AG09309 (cell line): ENCODE measurements around the gene CLEC16A.

ENCODE experiments used
- DNase-seq: peaks from one replicate; pipeline ENCODE4 v3.0.0-alpha.2; 2010; ENCODE audit warnings: low read depth
- H3K4me3 ChIP-seq: 2 replicates; pipeline ENCODE4 v1.5.1; 2011; ENCODE audit warnings: mild to moderate bottlenecking, low read depth, low read length, moderate library complexity; ENCODE audit not compliant: control insufficient read depth
- TF ChIP-seq, protein P1 (sequence below): IDR thresholded peaks from 2 replicates; pipeline ENCODE4 v1.5.1; 2011; ENCODE audit warnings: mild to moderate bottlenecking, low read depth, low read length, inconsistent platforms; ENCODE audit not compliant: insufficient read depth, control insufficient read depth; ENCODE audit errors: missing control alignments

CLEC16A gene

DNA sequence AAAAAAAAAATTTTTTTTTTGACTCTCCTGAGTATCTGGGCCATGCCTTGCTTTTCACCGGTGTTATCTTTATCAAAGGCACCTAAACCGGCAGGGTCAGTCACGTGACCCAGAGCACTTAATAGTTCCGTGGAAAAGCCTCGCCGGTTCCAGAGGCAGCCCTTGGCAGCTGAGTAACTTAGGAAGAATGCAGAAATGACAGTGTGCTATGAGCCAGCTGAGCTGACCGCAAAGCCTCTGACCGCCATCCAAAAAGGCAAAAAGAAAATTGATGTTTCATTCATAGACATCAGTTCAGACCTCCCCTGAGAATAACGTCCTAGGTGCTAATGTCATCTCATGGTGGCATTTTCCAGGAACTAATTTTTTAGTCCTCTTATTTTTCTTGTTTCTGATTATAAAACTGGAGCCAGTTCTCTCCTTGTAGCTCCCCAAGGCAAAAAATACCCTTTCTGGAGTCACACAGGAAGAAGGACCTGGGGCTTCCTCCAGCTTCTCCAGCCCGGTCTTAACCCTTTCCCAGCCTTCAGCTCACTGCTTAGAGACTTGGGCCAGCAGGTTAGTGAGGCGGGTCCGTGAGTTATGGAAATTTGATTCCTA lies 189.1 kb downstream of the CLEC16A start:
- DNase-seq, result peak; percentile 84
- TF ChIP-seq, protein P1, sequence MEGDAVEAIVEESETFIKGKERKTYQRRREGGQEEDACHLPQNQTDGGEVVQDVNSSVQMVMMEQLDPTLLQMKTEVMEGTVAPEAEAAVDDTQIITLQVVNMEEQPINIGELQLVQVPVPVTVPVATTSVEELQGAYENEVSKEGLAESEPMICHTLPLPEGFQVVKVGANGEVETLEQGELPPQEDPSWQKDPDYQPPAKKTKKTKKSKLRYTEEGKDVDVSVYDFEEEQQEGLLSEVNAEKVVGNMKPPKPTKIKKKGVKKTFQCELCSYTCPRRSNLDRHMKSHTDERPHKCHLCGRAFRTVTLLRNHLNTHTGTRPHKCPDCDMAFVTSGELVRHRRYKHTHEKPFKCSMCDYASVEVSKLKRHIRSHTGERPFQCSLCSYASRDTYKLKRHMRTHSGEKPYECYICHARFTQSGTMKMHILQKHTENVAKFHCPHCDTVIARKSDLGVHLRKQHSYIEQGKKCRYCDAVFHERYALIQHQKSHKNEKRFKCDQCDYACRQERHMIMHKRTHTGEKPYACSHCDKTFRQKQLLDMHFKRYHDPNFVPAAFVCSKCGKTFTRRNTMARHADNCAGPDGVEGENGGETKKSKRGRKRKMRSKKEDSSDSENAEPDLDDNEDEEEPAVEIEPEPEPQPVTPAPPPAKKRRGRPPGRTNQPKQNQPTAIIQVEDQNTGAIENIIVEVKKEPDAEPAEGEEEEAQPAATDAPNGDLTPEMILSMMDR, result no peak
- no peak overlapping the region for H3K4me3 ChIP-seq

DNA sequence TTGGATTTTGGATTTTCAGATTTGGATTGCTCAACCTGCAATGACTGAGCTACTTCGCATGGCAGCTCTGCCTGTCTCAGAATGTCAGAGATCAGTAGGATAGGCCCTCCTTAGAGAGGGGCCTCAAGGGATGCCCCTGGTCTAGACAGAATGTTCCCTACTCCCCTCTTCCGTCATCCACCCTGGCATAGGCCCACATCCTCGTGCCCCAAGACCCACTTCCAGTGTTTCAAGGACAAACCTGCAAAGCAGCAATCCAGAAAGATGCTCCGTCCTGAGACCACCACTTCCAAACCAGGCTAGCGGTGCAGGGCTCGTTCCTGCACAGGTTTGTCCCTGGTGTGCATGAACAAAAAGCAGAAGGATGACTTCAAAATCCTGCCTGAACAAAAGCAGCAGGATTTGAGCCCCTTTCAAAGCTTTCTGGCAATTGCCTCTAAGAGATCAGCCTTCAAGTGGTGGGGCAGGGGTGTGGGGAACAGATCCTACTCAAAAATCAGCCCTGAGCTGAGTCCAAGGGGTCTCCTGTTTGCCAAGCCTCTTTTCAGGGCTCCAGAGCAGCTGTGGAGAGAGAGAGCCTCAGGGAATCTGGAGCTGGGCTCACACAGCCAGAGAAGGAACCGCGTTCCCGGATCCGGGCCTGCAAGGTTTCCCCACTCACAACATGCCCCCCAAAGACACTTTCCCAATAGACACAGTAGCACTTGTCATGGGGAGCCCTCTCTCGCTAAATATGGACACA lies 190.5 kb downstream of the CLEC16A start:
- no peak for DNase-seq
- TF ChIP-seq, protein P1, result no peak
- H3K4me3 ChIP-seq, result no peak overlapping the region

DNA sequence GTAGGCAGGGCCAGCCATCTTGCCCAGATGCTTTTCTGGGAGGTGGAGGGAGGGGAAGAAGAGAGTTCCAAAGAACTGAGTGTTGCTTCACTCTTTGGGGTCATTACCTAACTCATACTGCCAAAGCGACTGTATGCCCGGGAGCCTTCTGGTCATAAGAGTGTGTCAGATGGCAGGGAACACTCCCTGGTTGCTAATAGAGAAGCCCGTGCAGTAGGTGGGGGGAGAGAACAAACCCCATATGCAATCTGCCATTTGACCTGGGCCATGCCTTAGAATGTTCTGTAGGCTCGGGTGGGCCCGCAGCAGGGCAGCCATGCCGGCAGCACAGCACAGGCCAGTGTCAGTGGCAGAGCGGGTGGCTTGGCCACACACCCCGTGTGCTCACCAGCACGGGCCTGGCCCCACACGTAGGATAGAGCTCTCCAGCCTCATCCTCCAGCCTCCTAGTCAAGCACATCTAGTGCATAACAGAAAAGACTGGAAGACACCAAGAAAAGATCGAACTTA lies 191.2 kb downstream of the CLEC16A start:
- peak; percentile 10 for DNase-seq
- H3K4me3 ChIP-seq, result no peak overlapping the region

DNA sequence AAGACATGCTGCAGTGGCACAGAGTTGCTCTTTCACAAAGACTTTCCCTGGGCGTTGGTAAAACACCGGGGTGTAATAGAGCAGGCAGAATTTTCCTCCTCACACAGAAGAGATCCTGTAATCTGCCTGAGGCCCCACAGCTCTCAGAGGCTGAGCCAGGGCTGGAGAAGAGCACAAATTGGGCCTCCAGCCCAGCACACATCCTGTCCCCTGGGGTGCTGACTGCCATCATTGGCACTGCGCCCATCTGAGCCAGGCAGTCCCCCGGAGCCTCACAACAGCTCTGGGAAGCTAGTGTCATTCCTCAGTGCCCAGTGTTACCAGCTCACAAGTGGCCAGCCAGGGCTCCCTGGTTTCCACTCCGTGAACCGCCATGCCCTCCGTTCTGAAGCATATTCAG lies 192.2 kb downstream of the CLEC16A start:
- no peak for DNase-seq
- TF ChIP-seq, protein P1, result no peak
- H3K4me3 ChIP-seq, result no peak overlapping the region

More for the DNA sequence above, 191.2 kb downstream of the CLEC16A start:
- TF ChIP-seq, protein P1, result no peak

DNA sequence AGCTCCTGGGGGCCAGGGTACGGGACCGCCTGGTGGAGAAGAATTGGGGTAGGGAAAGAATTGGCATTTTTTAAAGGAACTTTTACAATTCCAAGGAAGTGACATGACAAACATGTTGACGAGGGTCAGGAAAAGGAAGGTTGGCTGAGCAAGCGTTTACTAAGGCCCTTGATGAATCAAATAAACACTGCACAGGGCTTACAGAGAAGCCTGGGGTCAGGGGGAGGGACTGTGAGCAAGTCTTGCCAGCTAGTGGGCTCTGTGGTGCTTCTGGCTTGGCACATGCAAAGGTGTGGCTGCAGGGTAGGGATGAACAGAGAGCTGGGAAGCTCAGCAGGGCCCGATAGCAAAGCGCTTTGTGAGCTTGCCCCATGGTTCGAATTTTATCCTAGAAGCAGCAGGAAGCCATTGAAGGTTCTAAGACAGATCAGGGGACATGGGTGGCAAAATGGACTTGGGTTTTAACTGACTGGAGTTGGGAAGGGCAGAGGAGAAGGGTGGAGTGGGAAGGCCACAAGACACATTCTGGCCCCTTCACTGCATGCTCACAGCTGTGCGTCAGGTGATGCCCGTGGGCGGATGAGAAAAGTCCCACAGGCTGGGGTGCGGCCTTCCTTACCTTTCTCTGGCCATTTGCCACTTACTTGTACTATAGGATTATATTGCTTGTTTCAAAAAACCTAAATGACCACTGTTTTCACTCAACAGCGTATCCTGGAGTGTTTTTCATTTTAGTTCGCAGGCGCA lies 193.8 kb downstream of the CLEC16A start:
- DNase-seq, result no peak
- H3K4me3 ChIP-seq, result no peak overlapping the region
- TF ChIP-seq, protein P1, result no peak

DNA sequence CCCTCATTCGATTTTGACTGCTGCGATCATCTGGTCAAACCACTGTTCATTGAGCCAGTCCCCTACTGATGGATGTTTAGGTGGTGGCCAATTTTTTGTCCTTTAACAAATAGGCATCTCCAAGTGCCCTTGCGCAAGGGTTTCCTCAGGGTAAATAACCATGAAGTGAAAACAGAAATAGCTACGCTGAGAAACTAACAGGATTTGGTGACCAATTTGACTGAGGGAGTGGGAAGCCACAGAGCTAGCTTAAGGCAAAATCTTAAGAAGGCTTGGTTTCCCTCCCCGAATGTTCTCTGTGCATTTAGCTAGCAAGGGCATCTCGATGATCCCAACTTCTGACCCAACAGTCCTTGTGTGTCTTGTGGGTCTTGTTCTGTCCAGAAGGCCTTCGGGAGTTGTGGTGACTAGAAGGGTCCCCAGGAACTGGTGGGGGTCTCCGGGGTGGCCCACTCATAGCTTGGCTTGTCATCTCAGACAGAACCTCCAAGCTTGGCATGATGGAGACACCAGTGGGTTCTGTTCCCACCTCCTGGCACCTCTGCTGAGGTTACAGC lies 194.5 kb downstream of the CLEC16A start:
- no peak for DNase-seq
- no peak overlapping the region for H3K4me3 ChIP-seq
- TF ChIP-seq, protein P1, result no peak
